GM12875 (cell line): ENCODE measurements around the gene LSAMP.

Experiments used
- H3K4me3 ChIP-seq: one replicate; pipeline ENCODE4 v1.5.1; 2011; ENCODE audit warnings: low read depth, low read length, control low read depth
- TF ChIP-seq, protein P1 (sequence below): IDR thresholded peaks from 2 replicates; pipeline ENCODE4 v1.5.1; 2011; ENCODE audit warnings: low read depth, mild to moderate bottlenecking, control low read depth, inconsistent platforms, low read length, moderate library complexity, borderline replicate concordance; ENCODE audit not compliant: insufficient read depth

The LSAMP gene

DNA sequence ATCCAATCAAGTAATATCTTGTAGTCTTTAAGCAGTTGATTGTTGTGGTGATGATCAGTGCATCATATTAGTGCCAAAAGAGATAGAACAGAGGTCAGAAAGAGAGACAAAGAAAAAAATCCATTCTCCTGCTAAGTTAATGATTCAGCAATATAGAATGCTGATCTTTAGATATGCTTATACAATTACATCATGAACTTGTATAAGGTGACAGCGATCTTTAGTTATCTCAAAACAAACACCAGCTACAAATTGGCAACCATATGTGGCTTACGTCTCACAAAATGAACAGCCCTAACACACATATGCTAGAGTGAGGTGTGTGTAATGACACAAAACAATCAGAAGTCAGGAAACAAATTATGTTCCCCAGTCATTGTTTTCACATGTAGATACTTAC, 12.5 kb downstream of the LSAMP start:
- H3K4me3 ChIP-seq: no peak overlapping the region
- TF ChIP-seq, protein P1, sequence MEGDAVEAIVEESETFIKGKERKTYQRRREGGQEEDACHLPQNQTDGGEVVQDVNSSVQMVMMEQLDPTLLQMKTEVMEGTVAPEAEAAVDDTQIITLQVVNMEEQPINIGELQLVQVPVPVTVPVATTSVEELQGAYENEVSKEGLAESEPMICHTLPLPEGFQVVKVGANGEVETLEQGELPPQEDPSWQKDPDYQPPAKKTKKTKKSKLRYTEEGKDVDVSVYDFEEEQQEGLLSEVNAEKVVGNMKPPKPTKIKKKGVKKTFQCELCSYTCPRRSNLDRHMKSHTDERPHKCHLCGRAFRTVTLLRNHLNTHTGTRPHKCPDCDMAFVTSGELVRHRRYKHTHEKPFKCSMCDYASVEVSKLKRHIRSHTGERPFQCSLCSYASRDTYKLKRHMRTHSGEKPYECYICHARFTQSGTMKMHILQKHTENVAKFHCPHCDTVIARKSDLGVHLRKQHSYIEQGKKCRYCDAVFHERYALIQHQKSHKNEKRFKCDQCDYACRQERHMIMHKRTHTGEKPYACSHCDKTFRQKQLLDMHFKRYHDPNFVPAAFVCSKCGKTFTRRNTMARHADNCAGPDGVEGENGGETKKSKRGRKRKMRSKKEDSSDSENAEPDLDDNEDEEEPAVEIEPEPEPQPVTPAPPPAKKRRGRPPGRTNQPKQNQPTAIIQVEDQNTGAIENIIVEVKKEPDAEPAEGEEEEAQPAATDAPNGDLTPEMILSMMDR: no peak

DNA sequence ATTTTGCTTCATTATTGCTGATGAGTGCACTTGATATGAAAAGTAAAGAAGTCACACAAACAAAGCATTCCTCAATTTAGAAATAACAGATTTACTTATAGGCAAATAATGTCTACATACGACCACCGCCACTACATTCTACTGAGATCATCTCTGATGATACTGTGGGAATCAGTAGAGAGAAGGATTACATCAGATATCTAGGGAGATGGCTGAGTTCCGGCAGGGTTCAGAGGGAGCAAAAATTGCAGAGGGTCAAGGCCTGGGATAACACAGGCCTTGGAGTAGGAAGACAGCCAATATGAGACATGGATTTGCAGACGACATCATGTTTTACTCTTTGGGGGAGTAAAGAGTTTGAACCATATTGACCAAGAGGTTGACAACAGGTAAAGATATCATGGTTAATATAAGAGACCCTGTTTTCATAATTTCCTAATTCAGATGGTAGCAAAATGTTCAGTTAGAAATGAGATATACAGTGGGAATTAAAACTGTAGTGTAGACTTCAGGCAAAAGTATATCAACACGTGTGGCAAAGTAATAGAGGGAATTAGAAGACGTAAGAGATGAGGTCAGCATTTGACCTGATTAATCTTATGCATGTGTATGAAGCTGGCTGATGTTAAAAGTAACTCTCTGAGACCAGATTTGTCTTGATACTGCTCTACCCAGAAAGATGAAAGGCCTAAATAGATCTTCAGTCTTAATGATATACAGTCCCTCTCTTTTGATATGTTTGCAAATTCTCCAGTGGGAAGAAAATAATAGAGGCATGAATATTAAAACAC, 15.6 kb downstream of the LSAMP start:
- TF ChIP-seq, protein P1: no peak
- no peak overlapping the region for H3K4me3 ChIP-seq

DNA sequence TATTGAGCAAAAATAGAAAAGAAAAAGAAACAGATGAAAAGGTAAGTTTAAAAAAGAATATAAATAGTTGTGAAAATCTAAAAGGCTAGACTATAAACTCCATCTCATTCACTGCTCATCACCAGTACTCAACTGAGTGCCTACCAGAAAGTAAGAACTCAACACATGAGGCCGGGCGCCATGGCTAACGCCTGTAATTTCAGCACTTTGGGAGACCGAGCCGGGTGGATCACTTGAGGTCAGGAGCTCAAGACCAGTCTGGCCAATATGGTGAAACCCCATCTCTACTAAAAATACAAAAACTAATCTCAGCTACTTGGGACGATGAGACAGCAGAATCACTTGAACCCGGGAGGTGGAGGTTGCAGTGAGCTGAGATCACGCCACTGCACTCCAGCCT, 19.3 kb downstream of the LSAMP start:
- TF ChIP-seq, protein P1: no peak
- no peak overlapping the region for H3K4me3 ChIP-seq

DNA sequence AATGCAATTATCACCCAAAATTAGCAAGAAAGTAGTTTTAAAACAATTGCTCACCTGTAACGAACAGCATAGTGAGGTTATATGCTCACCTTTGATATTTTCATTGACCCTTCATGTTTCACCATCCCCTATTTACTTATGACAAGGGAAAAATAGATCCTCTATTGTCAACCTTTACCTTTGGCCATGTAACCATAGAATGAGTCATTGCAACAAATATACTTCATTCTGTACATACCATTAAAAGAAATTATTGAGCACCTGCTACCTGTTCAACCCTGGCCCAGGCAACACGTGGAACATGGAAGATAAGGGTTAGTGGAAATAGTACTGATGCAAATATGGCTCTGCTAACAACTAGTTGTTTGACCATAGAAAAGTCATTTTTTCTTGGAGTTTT, 20.2 kb downstream of the LSAMP start:
- TF ChIP-seq, protein P1: no peak
- H3K4me3 ChIP-seq: no peak overlapping the region

DNA sequence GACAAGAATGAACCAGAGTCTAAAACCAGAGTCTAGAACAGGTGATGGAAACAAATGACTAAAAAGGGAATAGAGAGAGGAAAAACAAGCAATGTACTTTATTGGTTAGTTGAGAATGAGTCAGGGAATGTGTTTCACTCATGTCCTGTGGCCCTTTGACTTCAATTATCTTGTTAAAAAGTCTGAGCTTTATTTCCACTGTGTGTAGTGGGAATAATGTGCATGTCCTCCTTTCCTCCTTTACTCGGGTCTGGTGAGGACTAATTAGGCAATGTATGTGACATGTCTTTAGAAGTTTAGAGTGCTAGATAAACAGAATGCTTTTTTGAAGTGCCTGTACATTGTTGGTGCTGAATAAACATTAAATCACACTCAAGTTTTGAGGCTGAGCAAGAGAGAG, 21.3 kb downstream of the LSAMP start:
- TF ChIP-seq, protein P1: no peak
- H3K4me3 ChIP-seq: no peak overlapping the region

DNA sequence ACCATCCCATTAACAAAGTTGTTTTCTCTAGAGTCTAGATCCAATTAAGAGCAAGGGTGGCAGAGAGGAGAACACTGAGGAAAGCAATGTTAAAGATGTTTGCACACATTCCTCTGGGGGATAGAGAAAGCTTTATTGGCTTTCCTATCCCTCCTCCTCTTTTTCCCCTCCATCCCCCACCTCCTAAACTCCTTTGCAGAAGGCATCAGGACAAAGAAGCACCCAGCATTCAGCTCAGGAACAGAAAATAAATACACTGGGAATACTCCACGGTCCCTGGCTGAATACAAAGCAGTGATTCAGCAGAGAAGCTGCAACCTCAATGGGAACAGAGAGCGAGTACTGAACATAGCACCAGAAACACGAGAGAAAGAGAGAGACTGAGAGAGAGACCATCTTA, 21.9 kb downstream of the LSAMP start:
- H3K4me3 ChIP-seq: no peak overlapping the region
- TF ChIP-seq, protein P1: no peak

DNA sequence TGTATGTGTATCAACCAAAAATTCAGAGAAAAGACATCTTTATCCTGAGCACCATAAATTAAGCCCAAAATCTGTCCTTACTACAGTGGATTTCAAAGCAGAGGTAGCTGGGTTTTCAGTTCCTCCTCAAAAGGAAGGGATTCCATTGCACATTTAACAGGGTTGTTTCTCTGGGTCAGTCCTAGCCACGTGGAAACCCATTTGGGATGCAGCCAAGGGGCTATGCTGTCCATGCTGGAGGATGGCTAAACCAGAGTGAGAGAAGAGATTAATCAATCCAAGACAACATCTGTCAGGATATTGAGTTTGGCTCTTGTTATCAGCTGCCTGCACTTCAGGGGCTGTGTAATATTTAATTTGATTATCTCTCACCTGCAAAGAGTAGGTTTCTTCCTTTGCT, 28.1 kb downstream of the LSAMP start:
- TF ChIP-seq, protein P1: no peak
- no peak overlapping the region for H3K4me3 ChIP-seq
